22Rv1 (cell line): Measurements from ENCODE around the gene DMC1.

ENCODE experiments used
- ZFX ChIP-seq: fragments of 450-650 bp; IDR thresholded peaks from 2 replicates; pipeline ENCODE4 v1.6.1; 2017; ENCODE audit warnings: antibody characterized with exemption, borderline replicate concordance
- TF ChIP-seq, protein P1 (sequence below): fragments of 450-650 bp; IDR thresholded peaks from 2 replicates; pipeline ENCODE4 v1.5.1; 2017; ENCODE audit warnings: mild to moderate bottlenecking

DNA sequence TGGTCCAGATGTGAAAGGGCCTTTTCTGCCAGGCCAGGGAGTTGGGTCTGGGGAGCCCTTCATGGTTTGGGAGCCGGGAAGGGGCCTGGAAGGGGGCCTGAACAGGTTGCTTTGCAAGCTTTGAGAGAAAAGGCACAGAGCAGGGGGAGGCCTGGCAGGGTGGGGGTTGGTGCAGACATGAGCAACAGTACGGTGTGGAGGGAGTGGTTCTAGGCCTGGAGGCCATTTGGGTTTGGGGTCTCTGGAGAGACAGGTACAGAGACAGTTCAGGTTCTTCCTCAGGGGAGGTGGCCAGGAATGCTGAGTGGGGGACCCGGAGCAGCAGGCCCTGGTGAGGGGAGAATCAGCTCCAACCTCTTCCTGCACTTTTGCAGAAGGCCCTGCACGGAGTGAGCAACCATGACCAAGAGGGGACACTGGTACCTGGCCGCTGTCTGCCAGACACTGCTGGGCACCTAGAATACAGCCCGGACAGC lies 100.6 kb downstream of the DMC1 start:
- TF ChIP-seq, protein P1, sequence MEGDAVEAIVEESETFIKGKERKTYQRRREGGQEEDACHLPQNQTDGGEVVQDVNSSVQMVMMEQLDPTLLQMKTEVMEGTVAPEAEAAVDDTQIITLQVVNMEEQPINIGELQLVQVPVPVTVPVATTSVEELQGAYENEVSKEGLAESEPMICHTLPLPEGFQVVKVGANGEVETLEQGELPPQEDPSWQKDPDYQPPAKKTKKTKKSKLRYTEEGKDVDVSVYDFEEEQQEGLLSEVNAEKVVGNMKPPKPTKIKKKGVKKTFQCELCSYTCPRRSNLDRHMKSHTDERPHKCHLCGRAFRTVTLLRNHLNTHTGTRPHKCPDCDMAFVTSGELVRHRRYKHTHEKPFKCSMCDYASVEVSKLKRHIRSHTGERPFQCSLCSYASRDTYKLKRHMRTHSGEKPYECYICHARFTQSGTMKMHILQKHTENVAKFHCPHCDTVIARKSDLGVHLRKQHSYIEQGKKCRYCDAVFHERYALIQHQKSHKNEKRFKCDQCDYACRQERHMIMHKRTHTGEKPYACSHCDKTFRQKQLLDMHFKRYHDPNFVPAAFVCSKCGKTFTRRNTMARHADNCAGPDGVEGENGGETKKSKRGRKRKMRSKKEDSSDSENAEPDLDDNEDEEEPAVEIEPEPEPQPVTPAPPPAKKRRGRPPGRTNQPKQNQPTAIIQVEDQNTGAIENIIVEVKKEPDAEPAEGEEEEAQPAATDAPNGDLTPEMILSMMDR, result no peak
- TF ChIP-seq ZFX, result no peak
